ENCODE data around the gene DCT. TPM values are rescaled to one million over a fixed set of nuclear protein-coding genes. Genes with fewer than 3 reads are reported as not detected.

DCT gene
- total RNA-seq, 1 donor from 2014 or later, result not detected

GRCh38 chr13:94389604-94390351, 89.7 kb downstream of the DCT start:
- Mint-ChIP-seq H3K27me3 (ENCODE audit: insufficient read depth, low read depth) (peaks cover 2% of the 10 kb centered on the region), H3K27ac (no peak overlapping the region), H3K9me3 (no peaks in the 10 kb centered on the region), H3K36me3 (no peaks in the 10 kb centered on the region), H3K4me3 (no peak overlapping the region), H3K4me1 (peaks cover 5% of the 10 kb centered on the region)
- Histone ChIP-seq H3K9ac (no peak overlapping the region), H3K4me1 (peaks cover 27% of the 10 kb centered on the region), H3K4me2 (no peak overlapping the region), H3K27me3 (no peaks in the 10 kb centered on the region), H2AFZ (replicated peaks) (no peak overlapping the region), H3K27ac (no peak overlapping the region), H4K20me1 (ENCODE audit: low read depth) (no peaks in the 10 kb centered on the region), H3K4me3 (no peak overlapping the region), H3K79me2 (ENCODE audit: low read depth) (no peaks in the 10 kb centered on the region), H3F3A (ENCODE audit: low read depth) (peaks cover 7% of the 10 kb centered on the region), H3K9me3 (ENCODE audit: low read depth) (no peaks in the 10 kb centered on the region), H3K36me3 (no peaks in the 10 kb centered on the region)
- TF ChIP-seq EZH2 (IDR thresholded peaks at IDR 0.05), result no peak
- TF ChIP-seq, protein P1, sequence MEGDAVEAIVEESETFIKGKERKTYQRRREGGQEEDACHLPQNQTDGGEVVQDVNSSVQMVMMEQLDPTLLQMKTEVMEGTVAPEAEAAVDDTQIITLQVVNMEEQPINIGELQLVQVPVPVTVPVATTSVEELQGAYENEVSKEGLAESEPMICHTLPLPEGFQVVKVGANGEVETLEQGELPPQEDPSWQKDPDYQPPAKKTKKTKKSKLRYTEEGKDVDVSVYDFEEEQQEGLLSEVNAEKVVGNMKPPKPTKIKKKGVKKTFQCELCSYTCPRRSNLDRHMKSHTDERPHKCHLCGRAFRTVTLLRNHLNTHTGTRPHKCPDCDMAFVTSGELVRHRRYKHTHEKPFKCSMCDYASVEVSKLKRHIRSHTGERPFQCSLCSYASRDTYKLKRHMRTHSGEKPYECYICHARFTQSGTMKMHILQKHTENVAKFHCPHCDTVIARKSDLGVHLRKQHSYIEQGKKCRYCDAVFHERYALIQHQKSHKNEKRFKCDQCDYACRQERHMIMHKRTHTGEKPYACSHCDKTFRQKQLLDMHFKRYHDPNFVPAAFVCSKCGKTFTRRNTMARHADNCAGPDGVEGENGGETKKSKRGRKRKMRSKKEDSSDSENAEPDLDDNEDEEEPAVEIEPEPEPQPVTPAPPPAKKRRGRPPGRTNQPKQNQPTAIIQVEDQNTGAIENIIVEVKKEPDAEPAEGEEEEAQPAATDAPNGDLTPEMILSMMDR (IDR thresholded peaks at IDR 0.05), result no peak
- TF ChIP-seq EZH2phosphoT487 (IDR thresholded peaks at IDR 0.05), result no peak
- no peak for DNase-seq (ENCODE audit: low spot score)

DNA sequence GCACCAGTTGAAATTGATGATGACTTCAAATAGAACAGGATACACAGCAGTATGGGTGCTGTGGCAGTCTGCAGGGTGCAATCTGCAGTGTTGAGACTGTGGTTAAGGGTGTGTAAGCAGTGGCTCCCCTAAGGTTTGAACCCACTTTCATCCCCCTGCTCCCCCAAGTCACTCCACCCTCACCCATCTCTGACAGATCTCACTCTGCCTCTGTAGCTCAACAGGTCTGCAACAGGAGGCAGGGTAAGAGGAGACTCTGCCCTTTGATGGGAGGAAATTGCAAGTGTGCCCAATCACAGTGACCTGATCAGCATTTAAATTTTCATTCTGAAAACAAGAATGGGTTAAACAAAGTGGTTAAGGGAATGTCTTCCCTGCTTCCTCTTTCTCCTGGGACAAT, 92.4 kb downstream of the DCT start:
- H2AFZ ChIP-seq (replicated peaks), result no peak overlapping the region
- H3K9me3 ChIP-seq (ENCODE audit: low read depth), result no peaks in the 10 kb centered on the region
- H3K27ac ChIP-seq, result no peak overlapping the region
- peaks cover 20% of the 10 kb centered on the region for H3K4me1 ChIP-seq
- peaks cover 7% of the 10 kb centered on the region for H3F3A ChIP-seq (ENCODE audit: low read depth)
- H3K79me2 ChIP-seq (ENCODE audit: low read depth), result no peaks in the 10 kb centered on the region
- Mint-ChIP-seq H3K4me3 (no peak overlapping the region), H3K36me3 (no peaks in the 10 kb centered on the region), H3K4me1 (no peaks in the 10 kb centered on the region), H3K27me3 (ENCODE audit: insufficient read depth, low read depth) (peaks cover 2% of the 10 kb centered on the region), H3K27ac (no peak overlapping the region), H3K9me3 (no peaks in the 10 kb centered on the region)
- H3K9ac ChIP-seq, result no peak overlapping the region
- peak; percentile 9 for DNase-seq (ENCODE audit: low spot score)
- H4K20me1 ChIP-seq (ENCODE audit: low read depth), result no peaks in the 10 kb centered on the region
- H3K27me3 ChIP-seq, result no peaks in the 10 kb centered on the region
- peak overlapping the region; percentile 45 for H3K4me2 ChIP-seq
- no peaks in the 10 kb centered on the region for H3K36me3 ChIP-seq
- TF ChIP-seq EZH2 (IDR thresholded peaks at IDR 0.05), result no peak
- TF ChIP-seq, protein P1 (IDR thresholded peaks at IDR 0.05), result no peak
- no peak overlapping the region for H3K4me3 ChIP-seq

Other genes starting within 250 kb of the DCT start
- 24.3 and 41.2 TPM in 2 replicates for gene TGDS, start 116.5 kb upstream of the DCT start, total RNA-seq (ENCODE audit: low replicate concordance)
- gene GPR180, start 122.2 kb upstream of the DCT start, total RNA-seq (ENCODE audit: low replicate concordance), result 9.7 and 16.5 TPM in 2 replicates
- gene SOX21, start 232.9 kb upstream of the DCT start, total RNA-seq (ENCODE audit: low replicate concordance), result 94.7 and 132 TPM in 2 replicates

Data from neural progenitor cell (in vitro differentiated cells).